Right lobe of liver (tissue), 6 donors: ENCODE measurements around the gene HTR7. TPM values are rescaled to one million over a fixed set of nuclear protein-coding genes. Genes with fewer than 3 reads are reported as not detected.

Source experiments
- ATAC-seq, 4 donors: fragments of 200-7000 bp; cut with Tn5 transposase; one replicate each; pipeline ENCODE4 v1.9.1; 2020; ENCODE audit warnings: mild to moderate bottlenecking in 4 of 4, moderate library complexity in 4 of 4
- DNase-seq, 3 donors: peaks; one replicate each; pipeline ENCODE4 v3.0.0-alpha.2; 2020
- H3K27ac ChIP-seq, 3 donors: fragments of 200-600 bp; one replicate each; pipeline ENCODE4 v1.8.0; 2022
- H3K27me3 ChIP-seq, 2 donors: fragments of 200-600 bp; one replicate each; pipeline ENCODE4 v1.8.0; 2022
- H3K36me3 ChIP-seq, 4 donors: fragments of 200-600 bp; sonication (generic) in 1 of 4; one replicate each; pipeline versions ENCODE4 v1.5.1 to v1.8.0; 2017 to 2022; ENCODE audit warnings: control low read depth in 1 of 4
- H3K4me1 ChIP-seq, 4 donors: fragments of 200-600 bp; sonication (generic) in 1 of 4; one replicate each; pipeline versions ENCODE4 v1.5.1 to v1.8.0; 2017 to 2022; ENCODE audit warnings: control low read depth in 1 of 4
- H3K4me3 ChIP-seq, 3 donors: fragments of 200-600 bp; one replicate each; pipeline ENCODE4 v1.8.0; 2022
- H3K9me3 ChIP-seq, 4 donors: fragments of 200-600 bp; sonication (generic) in 1 of 4; one replicate each; pipeline versions ENCODE4 v1.5.1 to v1.8.0; 2017 to 2022; ENCODE audit warnings: control low read depth in 1 of 4
- POLR2A ChIP-seq: fragments of 450-650 bp; IDR thresholded peaks from one replicate; pipeline ENCODE4 v1.6.1; 2017; ENCODE audit warnings: antibody characterized with exemption, mild to moderate bottlenecking
- WGBS: methylation state at CpG from one replicate; pipeline ENCODE4 v1.1.6; 2018; ENCODE audit warnings: low coverage, low lambda C conversion rate; ENCODE audit not compliant: insufficient coverage; ENCODE audit errors: missing lambda C conversion rate; 5-methylcytosine and 5-hydroxymethylcytosine counted together
- intact Hi-C, 2 donors: fragments of 100-400 bp; cut with DNase I; formaldehyde crosslinking; loops; one replicate each; pipeline versions ENCODE4 v1.11.2 to v1.14.1; 2022
- total RNA-seq, 6 experiments: library from RNA; depleted of rRNA in 2 of 6; stranded (reverse); fragments of >200 nt in 2 of 6; fragmentation: NEBNext Ultra II Directional in 3 of 6; extraction: Animal tissue kit (Norgen Biotek cat#: 25700) in 3 of 6; gene quantifications; one replicate each; pipeline versions ENCODE4 v1.1.0 to v1.2.4, GENCODE V29; 2016 to 2023
- TF ChIP-seq, protein P1 (sequence below), 4 donors: fragments of 200-600 bp in 3 of 4; fragments of 450-650 bp in 1 of 4; IDR thresholded peaks; one replicate each; pipeline versions ENCODE4 v1.5.1 to v1.8.0; 2016 to 2022; ENCODE audit warnings: antibody characterized with exemption in 4 of 4, mild to moderate bottlenecking in 2 of 4
- donor health status: DM: no; HTN: yes; CAD: no.
- donor health status: DM: no; HTN: no; CAD: no.
- donor health status: DM: no; HTN: no; CAD: no.
- donor health status: DM: no; HTN: yes; CAD: no.
- donor health status: DM: no; HTN: yes; CAD: no.

HTR7 gene
- total RNA-seq, 6 experiments from 2014 or later, result 0.07 to 0.43 (median 0.19) TPM; not detected in 1

DNA sequence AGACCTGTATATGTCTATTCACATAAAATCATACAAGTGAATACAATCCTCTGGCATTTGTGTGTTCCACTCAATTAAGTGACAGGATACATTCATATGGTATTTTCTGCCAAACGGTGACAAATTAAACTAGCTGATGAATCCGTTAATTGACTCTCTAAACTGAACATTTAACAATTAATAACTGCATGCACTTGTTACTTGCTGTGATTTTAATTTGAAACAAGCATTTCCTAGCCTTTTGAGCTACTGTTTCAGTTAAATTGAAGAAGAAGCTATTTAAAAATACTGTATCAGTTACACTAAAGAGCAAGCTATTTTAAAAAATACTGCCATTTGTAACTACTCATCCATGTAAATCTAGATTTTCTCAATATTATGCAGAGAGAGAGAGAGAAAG lies 67.4 kb downstream of the HTR7 start:
- TF ChIP-seq POLR2A, result no peak
- TF ChIP-seq, protein P1, sequence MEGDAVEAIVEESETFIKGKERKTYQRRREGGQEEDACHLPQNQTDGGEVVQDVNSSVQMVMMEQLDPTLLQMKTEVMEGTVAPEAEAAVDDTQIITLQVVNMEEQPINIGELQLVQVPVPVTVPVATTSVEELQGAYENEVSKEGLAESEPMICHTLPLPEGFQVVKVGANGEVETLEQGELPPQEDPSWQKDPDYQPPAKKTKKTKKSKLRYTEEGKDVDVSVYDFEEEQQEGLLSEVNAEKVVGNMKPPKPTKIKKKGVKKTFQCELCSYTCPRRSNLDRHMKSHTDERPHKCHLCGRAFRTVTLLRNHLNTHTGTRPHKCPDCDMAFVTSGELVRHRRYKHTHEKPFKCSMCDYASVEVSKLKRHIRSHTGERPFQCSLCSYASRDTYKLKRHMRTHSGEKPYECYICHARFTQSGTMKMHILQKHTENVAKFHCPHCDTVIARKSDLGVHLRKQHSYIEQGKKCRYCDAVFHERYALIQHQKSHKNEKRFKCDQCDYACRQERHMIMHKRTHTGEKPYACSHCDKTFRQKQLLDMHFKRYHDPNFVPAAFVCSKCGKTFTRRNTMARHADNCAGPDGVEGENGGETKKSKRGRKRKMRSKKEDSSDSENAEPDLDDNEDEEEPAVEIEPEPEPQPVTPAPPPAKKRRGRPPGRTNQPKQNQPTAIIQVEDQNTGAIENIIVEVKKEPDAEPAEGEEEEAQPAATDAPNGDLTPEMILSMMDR (IDR thresholded peaks at IDR 0.05), result no peak
- Histone ChIP-seq H3K27ac (no peak overlapping the region), H3K27me3 (no peaks in the 10 kb centered on the region), H3K36me3 (no peaks in the 10 kb centered on the region), H3K9me3 (no peaks in the 10 kb centered on the region), H3K4me1 (no peaks in the 10 kb centered on the region), H3K4me3 (no peak overlapping the region)
- WGBS, result 58% methylated on average over 2 of the region's 2 CpGs
- DNase-seq, result no peak
- no peak for ATAC-seq
- intact Hi-C loops, result loop anchor here in 1 of 2 donors (10.0 kb wide), 1 partner anchor 996 kb away; no protein-coding TSS in a partner anchor

DNA sequence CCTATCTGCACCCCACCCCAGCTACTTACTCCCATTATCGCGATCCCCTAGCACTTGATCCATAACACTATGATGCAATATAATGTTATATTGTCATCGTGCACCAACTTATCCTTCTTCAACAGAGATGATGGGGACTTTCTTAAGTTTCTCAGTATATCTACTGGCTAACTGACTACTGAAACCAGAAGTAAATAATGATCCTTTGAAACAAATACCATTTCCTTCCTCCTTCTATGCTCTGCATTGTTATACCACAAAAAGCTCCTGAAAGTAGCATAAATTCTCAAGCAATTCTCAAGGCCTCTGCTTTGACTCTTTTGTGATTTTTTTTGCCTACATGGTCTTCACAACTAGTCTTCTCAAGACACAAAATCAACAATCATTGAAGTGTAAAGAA lies 68.9 kb downstream of the HTR7 start:
- ATAC-seq (no peak), DNase-seq (no peak)
- Histone ChIP-seq H3K4me3 (no peak overlapping the region), H3K27ac (no peak overlapping the region), H3K36me3 (no peaks in the 10 kb centered on the region), H3K4me1 (no peaks in the 10 kb centered on the region), H3K27me3 (no peaks in the 10 kb centered on the region), H3K9me3 (no peaks in the 10 kb centered on the region)
- TF ChIP-seq, protein P1 (IDR thresholded peaks at IDR 0.05), result no peak
- no peak for TF ChIP-seq POLR2A
- intact Hi-C loops, result no loop called here
- 59% methylated on average over 3 of the region's 3 CpGs for WGBS

DNA sequence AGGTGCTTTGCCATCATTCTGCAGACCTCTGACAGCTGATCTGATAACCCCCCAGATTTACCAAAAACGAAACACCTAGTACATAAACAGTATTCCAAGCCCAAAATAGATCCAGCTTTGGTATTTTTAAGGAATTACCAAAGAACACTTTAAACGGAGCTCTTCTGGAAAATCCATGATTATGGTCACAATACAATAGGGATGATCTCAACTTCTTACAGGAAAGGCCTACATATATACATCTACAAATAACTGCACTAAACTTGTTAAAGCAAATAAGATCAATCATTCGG lies 69.7 kb downstream of the HTR7 start:
- no peaks in the 10 kb centered on the region for H3K36me3 ChIP-seq
- ATAC-seq, result no peak
- H3K27me3 ChIP-seq, result no peaks in the 10 kb centered on the region
- TF ChIP-seq, protein P1 (IDR thresholded peaks at IDR 0.05), result no peak
- TF ChIP-seq POLR2A, result no peak
- H3K4me1 ChIP-seq, result no peaks in the 10 kb centered on the region
- 59% methylated on average over 3 of the region's 3 CpGs for WGBS
- DNase-seq, result no peak
- intact Hi-C loops, result no loop called here
- H3K4me3 ChIP-seq, result no peak overlapping the region
- no peak overlapping the region for H3K27ac ChIP-seq
- H3K9me3 ChIP-seq, result no peaks in the 10 kb centered on the region

DNA sequence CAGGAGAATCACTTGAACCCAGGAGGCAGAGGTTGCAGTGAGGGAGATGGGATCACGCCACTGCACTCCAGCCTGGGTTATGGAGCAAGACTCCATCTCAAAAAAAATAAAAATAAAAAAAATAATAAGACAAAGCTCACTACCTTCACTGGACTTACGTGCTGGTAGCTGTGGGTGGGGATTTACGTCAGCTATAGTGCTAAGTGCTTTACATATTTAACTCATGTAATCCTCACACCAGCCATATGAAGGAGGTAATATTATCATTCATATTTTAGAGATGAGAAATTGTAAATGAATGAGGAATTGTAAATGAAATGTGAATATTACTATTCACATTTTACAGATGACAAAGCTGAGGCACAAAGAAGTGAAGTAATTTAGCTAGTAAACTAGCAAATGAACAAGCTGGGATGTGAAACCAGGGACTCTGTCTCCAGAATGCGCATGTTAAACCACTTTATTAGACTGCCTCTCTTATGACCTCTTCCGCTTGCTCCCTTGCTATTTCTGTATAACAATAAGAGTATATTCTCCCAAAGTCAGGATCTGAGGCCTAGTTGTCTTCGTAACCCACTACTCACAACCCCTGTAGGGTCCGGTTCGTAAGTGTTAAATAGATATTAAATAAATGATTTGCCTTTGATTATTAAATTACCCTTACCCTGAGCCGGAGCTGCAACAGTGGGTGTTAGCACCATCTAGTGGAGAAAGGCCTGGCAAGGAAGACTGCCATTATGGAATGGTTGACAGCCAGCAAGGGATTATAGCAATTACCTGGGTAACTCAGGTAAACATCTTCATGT lies 70.2 kb downstream of the HTR7 start:
- DNase-seq (peak in 1 of 3 donors; percentile 23), ATAC-seq (peak; percentile 81 to 85 (median 84))
- no peak overlapping the region for H3K4me3 ChIP-seq
- H3K36me3 ChIP-seq, result no peaks in the 10 kb centered on the region
- no peaks in the 10 kb centered on the region for H3K27me3 ChIP-seq
- intact Hi-C loops, result no loop called here
- H3K27ac ChIP-seq, result no peak overlapping the region
- 55% methylated on average over 9 of the region's 9 CpGs for WGBS
- H3K4me1 ChIP-seq, result no peaks in the 10 kb centered on the region
- TF ChIP-seq, protein P1 (IDR thresholded peaks at IDR 0.05), result peak; percentile 70 to 88 (median 88)
- TF ChIP-seq POLR2A, result no peak
- no peaks in the 10 kb centered on the region for H3K9me3 ChIP-seq
